Stomach (tissue), 9 donors: ENCODE data around the gene SCTR. TPM values are rescaled to one million over a fixed set of nuclear protein-coding genes. Genes with fewer than 3 reads are reported as not detected.

Source experiments
- DNase-seq, 2 donors: peaks; one replicate each; pipeline versions ENCODE4 v3.0.0 to v3.0.0-alpha.2; 2013 to 2019
- H3K27ac ChIP-seq, 5 donors: fragments of 200-600 bp in 4 of 5; sonication (generic) in 4 of 5; one replicate each; pipeline ENCODE4 v1.5.1; 2013 to 2019; ENCODE audit warnings: mild to moderate bottlenecking in 1 of 5, moderate library complexity in 1 of 5
- H3K27me3 ChIP-seq, 3 donors: fragments of 200-600 bp; sonication (generic); one replicate each; pipeline ENCODE4 v1.5.1; 2017 to 2019; ENCODE audit warnings: mixed run types in 1 of 3
- H3K36me3 ChIP-seq, 4 donors: fragments of 200-600 bp; sonication (generic); 1 replicate in 3 of 4; 2 replicates in 1 of 4; pipeline ENCODE4 v1.5.1; 2016 to 2019
- H3K4me1 ChIP-seq, 4 donors: fragments of 200-600 bp; sonication (generic); one replicate each; pipeline ENCODE4 v1.5.1; 2016 to 2019
- H3K4me3 ChIP-seq, 4 donors: fragments of 200-600 bp; sonication (generic) in 3 of 4; one replicate each; pipeline ENCODE4 v1.5.1; 2016 to 2019; ENCODE audit warnings: mild to moderate bottlenecking in 1 of 4
- H3K9me3 ChIP-seq, 4 donors: fragments of 200-600 bp; sonication (generic); one replicate each; pipeline ENCODE4 v1.5.1; 2016 to 2019
- CTCF ChIP-seq, 7 experiments: fragments of 450-650 bp in 4 of 7; fragments of 200-600 bp in 3 of 7; sonication (generic) in 3 of 7; IDR thresholded peaks; one replicate each; pipeline ENCODE4 v1.5.1; 2016 to 2019; ENCODE audit warnings: antibody characterized with exemption in 7 of 7, control low read depth in 2 of 7, mild to moderate bottlenecking in 1 of 7
- EP300 ChIP-seq: sonication (generic); formaldehyde crosslinking; IDR thresholded peaks from one replicate; pipeline ENCODE4 v1.6.1; 2017; ENCODE audit warnings: antibody characterized with exemption
- POLR2A ChIP-seq, 4 donors: fragments of 450-650 bp; IDR thresholded peaks; one replicate each; pipeline ENCODE4 v1.6.1; 2016; ENCODE audit warnings: antibody characterized with exemption in 4 of 4, control low read depth in 2 of 4, mild to moderate bottlenecking in 1 of 4, moderate library complexity in 1 of 4
- POLR2AphosphoS5 ChIP-seq, 3 donors: sonication (generic); formaldehyde crosslinking; IDR thresholded peaks; one replicate each; pipeline ENCODE4 v1.6.1; 2016; ENCODE audit warnings: antibody characterized with exemption in 3 of 3
- WGBS, 5 donors: extraction: QIAGEN DNeasy Blood & Tissue Kit in 3 of 5; methylation state at CpG; one replicate each; pipeline versions ENCODE4 v1.1.5 to v1.1.7; 2013 to 2018; 5-methylcytosine and 5-hydroxymethylcytosine counted together
- intact Hi-C: fragments of 100-400 bp; cut with DNase I; formaldehyde crosslinking; loops from one replicate; pipeline ENCODE4 v1.15.1; 2023; ENCODE audit warnings: low total_unique reads
- polyA plus RNA-seq, 3 donors: library from polyadenylated mRNA; stranded (reverse); fragments of 200-250 nt; gene quantifications; one replicate each; pipeline ENCODE4 v1.2.3, GENCODE V29; 2013
- total RNA-seq, 5 donors: library from RNA; depleted of rRNA; stranded (reverse); fragments of >200 nt; gene quantifications; one replicate each; pipeline versions ENCODE4 v1.1.0 to v1.2.3, GENCODE V29; 2014 to 2016
- donor health status: healthy with polysubstance abuse.
- donor health status: Bipolar disorder and iron deficiency.
- donor health status: healthy.

Gene SCTR
- total and polyA plus RNA-seq, 8 donors = 0.18 to 8.6 (median 4.1) TPM; not detected in 2

GRCh38 chr2:119463990-119464389 is 60.3 kb downstream of the SCTR start:
- intact Hi-C loops = no loop called here
- Histone ChIP-seq H3K27me3 (no peaks in the 10 kb centered on the region), H3K9me3 (no peaks in the 10 kb centered on the region), H3K4me1 (peaks cover 0 to 7% (median 0%) of the 10 kb centered on the region in 4 donors), H3K4me3 (no peak overlapping the region), H3K36me3 (no peaks in the 10 kb centered on the region), H3K27ac (no peak overlapping the region)
- 91 to 97% (median 95%) methylated on average over 9 of the region's 9 CpGs for WGBS, 5 donors
- TF ChIP-seq EP300 = no peak
- no peak for TF ChIP-seq POLR2AphosphoS5 (IDR thresholded peaks at IDR 0.05)
- TF ChIP-seq POLR2A (IDR thresholded peaks at IDR 0.05) = no peak
- TF ChIP-seq CTCF (IDR thresholded peaks at IDR 0.05) = no peak
- DNase-seq = no peak

- Histone ChIP-seq H3K9me3 (no peaks in the 10 kb centered on the region), H3K4me1 (no peaks in the 10 kb centered on the region), H3K27ac (no peak overlapping the region), H3K27me3 (no peaks in the 10 kb centered on the region), H3K36me3 (no peaks in the 10 kb centered on the region), H3K4me3 (no peak overlapping the region)
- no peak for DNase-seq
- TF ChIP-seq EP300 (no peak), CTCF (IDR thresholded peaks at IDR 0.05) (no peak), POLR2A (IDR thresholded peaks at IDR 0.05) (no peak), POLR2AphosphoS5 (IDR thresholded peaks at IDR 0.05) (no peak)
- intact Hi-C loops = no loop called here
- 41 to 55% (median 51%) methylated on average over 4 of the region's 4 CpGs for WGBS, 5 donors
Observed at GRCh38 chr2:119463136-119463535, 61.1 kb downstream of the SCTR start.

GRCh38 chr2:119462574-119462973 is 61.7 kb downstream of the SCTR start:
- DNase-seq = no peak
- 97 to 99% (median 98%) methylated on average over 7 of the region's 7 CpGs for WGBS, 5 donors

GRCh38 chr2:119461811-119462210 is 62.5 kb downstream of the SCTR start:
- 85 to 96% (median 92%) methylated on average over 4 to 5 of the region's 5 CpGs for WGBS, 5 donors

More at GRCh38 chr2:119462574-119462973, 61.7 kb downstream of the SCTR start:
- no peaks in the 10 kb centered on the region for H3K9me3 ChIP-seq
- H3K27ac ChIP-seq = no peak overlapping the region
- H3K4me3 ChIP-seq = no peak overlapping the region
- no peaks in the 10 kb centered on the region for H3K27me3 ChIP-seq
- TF ChIP-seq POLR2A (IDR thresholded peaks at IDR 0.05) (no peak), EP300 (no peak), POLR2AphosphoS5 (IDR thresholded peaks at IDR 0.05) (no peak), CTCF (IDR thresholded peaks at IDR 0.05) (no peak)
- intact Hi-C loops = no loop called here
- H3K4me1 ChIP-seq = no peaks in the 10 kb centered on the region
- no peaks in the 10 kb centered on the region for H3K36me3 ChIP-seq

GRCh38 chr2:119460076-119460475 is 64.2 kb downstream of the SCTR start:
- Histone ChIP-seq H3K27me3 (no peaks in the 10 kb centered on the region), H3K27ac (no peak overlapping the region), H3K36me3 (no peaks in the 10 kb centered on the region), H3K4me3 (no peak overlapping the region), H3K4me1 (no peaks in the 10 kb centered on the region), H3K9me3 (no peaks in the 10 kb centered on the region)
- no peak for DNase-seq
- no peak for TF ChIP-seq CTCF (IDR thresholded peaks at IDR 0.05)
- TF ChIP-seq POLR2AphosphoS5 (IDR thresholded peaks at IDR 0.05) = no peak
- TF ChIP-seq POLR2A (IDR thresholded peaks at IDR 0.05) = no peak
- no peak for TF ChIP-seq EP300
- 47 to 64% (median 62%) methylated on average over 2 of the region's 2 CpGs for WGBS, 5 donors
- intact Hi-C loops = no loop called here

More at GRCh38 chr2:119461811-119462210, 62.5 kb downstream of the SCTR start:
- Histone ChIP-seq H3K4me1 (no peaks in the 10 kb centered on the region), H3K27me3 (no peaks in the 10 kb centered on the region), H3K36me3 (no peaks in the 10 kb centered on the region), H3K4me3 (no peak overlapping the region), H3K9me3 (no peaks in the 10 kb centered on the region), H3K27ac (no peak overlapping the region)
- no peak for DNase-seq
- no peak for TF ChIP-seq EP300
- intact Hi-C loops = no loop called here
